NCI-H1417 (cell line): Measurements from ENCODE around the gene PDE6A.

Source experiments
- DNase-seq, 3 experiments: peaks; one replicate each; lab custom pipeline; 2025; lab: John Stamatoyannopoulos, UW

Gene PDE6A

GRCh38 chr5:149836451-149837139 lies 108.0 kb downstream of the PDE6A start:
- no peak for DNase-seq

- peak; percentile 45 to 80 (median 46) for DNase-seq
Observed at GRCh38 chr5:149834246-149834855, 110.2 kb downstream of the PDE6A start.

GRCh38 chr5:149833116-149833827 lies 111.3 kb downstream of the PDE6A start:
- no peak for DNase-seq

GRCh38 chr5:149832636-149833035 lies 112.0 kb downstream of the PDE6A start:
- no peak for DNase-seq

GRCh38 chr5:149831492-149831891 lies 113.1 kb downstream of the PDE6A start:
- DNase-seq: no peak

- DNase-seq: no peak
Observed at GRCh38 chr5:149830579-149830978, 114.0 kb downstream of the PDE6A start.

GRCh38 chr5:149829954-149830353 lies 114.6 kb downstream of the PDE6A start:
- DNase-seq: peak in 1 of 3 experiments; percentile 5

- DNase-seq: peak; percentile 67 to 88 (median 86)
Observed at GRCh38 chr5:149828161-149829011, 116.2 kb downstream of the PDE6A start.

- no peak for DNase-seq
Observed at GRCh38 chr5:149827546-149827945, 117.0 kb downstream of the PDE6A start.

GRCh38 chr5:149827086-149827485 lies 117.5 kb downstream of the PDE6A start:
- no peak for DNase-seq

GRCh38 chr5:149826574-149826973 lies 118.0 kb downstream of the PDE6A start:
- DNase-seq: no peak

- DNase-seq: no peak
Observed at GRCh38 chr5:149824846-149825245, 119.7 kb downstream of the PDE6A start.

GRCh38 chr5:149824120-149824519 lies 120.5 kb downstream of the PDE6A start:
- no peak for DNase-seq

GRCh38 chr5:149823375-149823774 lies 121.2 kb downstream of the PDE6A start:
- no peak for DNase-seq

- DNase-seq: no peak
Observed at GRCh38 chr5:149822301-149822700, 122.3 kb downstream of the PDE6A start.

- DNase-seq: no peak
Observed at GRCh38 chr5:149820536-149821510, 123.8 kb downstream of the PDE6A start.

GRCh38 chr5:149820012-149820411 lies 124.6 kb downstream of the PDE6A start:
- DNase-seq: no peak

- DNase-seq: no peak
Observed at GRCh38 chr5:149818116-149818515, 126.5 kb downstream of the PDE6A start.

GRCh38 chr5:149817539-149818060 lies 127.0 kb downstream of the PDE6A start:
- no peak for DNase-seq

- DNase-seq: no peak
Observed at GRCh38 chr5:149816661-149817060, 127.9 kb downstream of the PDE6A start.

- DNase-seq: no peak
Observed at GRCh38 chr5:149811453-149811852, 133.1 kb downstream of the PDE6A start.
